SK-N-SH (cell line): ENCODE results near the gene PUSL1. TPM values are rescaled to one million over a fixed set of nuclear protein-coding genes. Genes with fewer than 3 reads are reported as not detected.

Source experiments
- CTCF ChIA-PET: fragments of 300-600, 350-600 bp; formaldehyde crosslinking; extraction: SDS; loops from one replicate; lab custom pipeline; 2021; lab: Yijun Ruan, JAX
- POLR2A ChIA-PET: fragments of 350-600 bp; sonication (Branson Sonifier 250); formaldehyde crosslinking; extraction: SDS; loops from one replicate; lab custom pipeline; 2020; ENCODE audit warnings: antibody characterized with exemption, inconsistent platforms; lab: Yijun Ruan, JAX
- DNase-seq: peaks from one replicate; pipeline ENCODE4 v3.0.0; 2012
- H2AFZ ChIP-seq: fragments of 200-600 bp; sonication (generic); 2 replicates; pipeline ENCODE4 v1.8.1; 2016; ENCODE audit warnings: antibody characterized with exemption, mild to moderate bottlenecking, low read depth
- H3F3A ChIP-seq: fragments of 200-600 bp; sonication (generic); replicated peaks from 2 replicates; pipeline ENCODE3; 2016; ENCODE audit warnings: antibody characterized with exemption, mild to moderate bottlenecking; ENCODE audit not compliant: insufficient read depth
- H3K27ac ChIP-seq, 2 experiments: fragments of 200-500 bp in 1 of 2; fragments of 200-600 bp in 1 of 2; sonication (Bioruptor generic) in 1 of 2; sonication (generic), shearing (Covaris generic) in 1 of 2; 2 replicates each; pipeline versions ENCODE4 v1.5.1 to v1.6.1; 2014 to 2016; ENCODE audit warnings: low read depth in 2 of 2, inconsistent platforms in 1 of 2, low read length in 1 of 2, mild to moderate bottlenecking in 1 of 2, mixed read lengths in 1 of 2
- H3K27me3 ChIP-seq: fragments of 200-600 bp; sonication (generic), shearing (Covaris generic); 2 replicates; pipeline ENCODE4 v1.6.1; 2016; ENCODE audit warnings: mixed run types; ENCODE audit not compliant: insufficient read depth
- H3K36me3 ChIP-seq, 2 experiments: fragments of 200-500 bp in 1 of 2; fragments of 200-600 bp in 1 of 2; sonication (Bioruptor generic) in 1 of 2; sonication (generic) in 1 of 2; replicated peaks in 1 of 2; 2 replicates each; pipeline versions ENCODE3 to v1.5.1; 2014 to 2016; ENCODE audit warnings: low read length in 1 of 2, mild to moderate bottlenecking in 1 of 2; ENCODE audit not compliant: insufficient read depth in 2 of 2, control insufficient read depth in 1 of 2
- H3K4me1 ChIP-seq, 2 experiments: fragments of 200-500 bp in 1 of 2; fragments of 200-600 bp in 1 of 2; sonication (Bioruptor generic) in 1 of 2; sonication (generic), shearing (Covaris generic) in 1 of 2; 2 replicates each; pipeline versions ENCODE4 v1.5.1 to v1.6.1; 2014 to 2016; ENCODE audit warnings: low read depth in 1 of 2, low read length in 1 of 2, mixed run types in 1 of 2; ENCODE audit not compliant: insufficient read depth in 2 of 2, control insufficient read depth in 1 of 2
- H3K4me2 ChIP-seq: fragments of 200-600 bp; sonication (generic), shearing (Covaris generic); 2 replicates; pipeline ENCODE4 v1.6.1; 2017; ENCODE audit warnings: mixed run types
- H3K4me3 ChIP-seq, 2 experiments: fragments of 200-500 bp in 1 of 2; fragments of 200-600 bp in 1 of 2; sonication (Bioruptor generic) in 1 of 2; sonication (generic), shearing (Covaris generic) in 1 of 2; 2 replicates each; pipeline versions ENCODE4 v1.5.1 to v1.8.1; 2014 to 2016; ENCODE audit warnings: low read depth in 2 of 2, inconsistent platforms in 1 of 2, low read length in 1 of 2, mild to moderate bottlenecking in 1 of 2, mixed read lengths in 1 of 2, moderate library complexity in 1 of 2
- H3K79me2 ChIP-seq: fragments of 200-600 bp; sonication (generic); 2 replicates; pipeline ENCODE4 v1.8.1; 2017; ENCODE audit warnings: mild to moderate bottlenecking; ENCODE audit not compliant: insufficient read depth
- H3K9ac ChIP-seq: fragments of 200-600 bp; sonication (generic); 2 replicates; pipeline ENCODE4 v1.6.1; 2017; ENCODE audit warnings: mixed run types
- H3K9me2 ChIP-seq: fragments of 200-600 bp; sonication (generic); 2 replicates; pipeline ENCODE4 v1.6.1; 2017; ENCODE audit warnings: mixed run types
- H3K9me3 ChIP-seq: fragments of 200-600 bp; sonication (generic); 2 replicates; pipeline ENCODE4 v1.6.1; 2017; ENCODE audit warnings: mixed run types, mild to moderate bottlenecking, moderate library complexity
- H4K20me1 ChIP-seq: fragments of 200-600 bp; sonication (generic); 2 replicates; pipeline ENCODE4 v1.6.1; 2017; ENCODE audit warnings: mild to moderate bottlenecking, mixed run types; ENCODE audit not compliant: insufficient read depth
- ELF1 ChIP-seq: IDR thresholded peaks from 2 replicates; pipeline ENCODE4 v1.4.0; 2012
- EP300 ChIP-seq, 2 experiments: IDR thresholded peaks; 2 replicates each; pipeline versions ENCODE4 v1.4.0 to v1.6.1; 2012; ENCODE audit warnings: borderline replicate concordance in 1 of 2, low read depth in 1 of 2, low read length in 1 of 2
- FOXM1 ChIP-seq: IDR thresholded peaks from 2 replicates; pipeline ENCODE4 v1.4.0; 2012; ENCODE audit warnings: low read depth, mild to moderate bottlenecking
- GABPA ChIP-seq: IDR thresholded peaks from 2 replicates; pipeline ENCODE4 v1.4.0; 2012; ENCODE audit warnings: low read depth, mild to moderate bottlenecking
- GATA2 ChIP-seq: sonication (generic); formaldehyde crosslinking; IDR thresholded peaks from 2 replicates; pipeline ENCODE4 v1.5.0; 2020; ENCODE audit warnings: mild to moderate bottlenecking, missing genetic modification reagents
- MAX ChIP-seq: IDR thresholded peaks from 2 replicates; pipeline ENCODE4 v1.4.0; 2012; ENCODE audit warnings: low read depth
- MXI1 ChIP-seq: IDR thresholded peaks from 2 replicates; pipeline ENCODE4 v1.6.1; 2012; ENCODE audit warnings: mild to moderate bottlenecking, low read depth, low read length, improper control_type of control experiment
- RAD21 ChIP-seq: IDR thresholded peaks from 2 replicates; pipeline ENCODE4 v1.6.1; 2012; ENCODE audit warnings: mild to moderate bottlenecking, low read length
- RFX5 ChIP-seq: IDR thresholded peaks from 2 replicates; pipeline ENCODE4 v1.6.1; 2012; ENCODE audit warnings: mild to moderate bottlenecking, improper control_type of control experiment, low read length
- RXRA ChIP-seq: IDR thresholded peaks from 2 replicates; pipeline ENCODE4 v1.4.0; 2012; ENCODE audit warnings: low read depth, mild to moderate bottlenecking, borderline replicate concordance
- SMC3 ChIP-seq: IDR thresholded peaks from 2 replicates; pipeline ENCODE4 v1.6.1; 2012; ENCODE audit warnings: low read depth, low read length, improper control_type of control experiment
- TAF1 ChIP-seq: IDR thresholded peaks from 2 replicates; pipeline ENCODE4 v1.6.1; 2012; ENCODE audit warnings: low read depth, mild to moderate bottlenecking, low read length, moderate library complexity, borderline replicate concordance
- WGBS: methylation state at CpG from one replicate; pipeline ENCODE4 v1.1.6; 2017; ENCODE audit warnings: low lambda C conversion rate; 5-methylcytosine and 5-hydroxymethylcytosine counted together
- polyA plus RNA-seq, 3 experiments: library from polyadenylated mRNA; depleted of rRNA; stranded (reverse); fragments of >200 nt; gene quantifications; 2 replicates each; pipeline ENCODE4 v1.2.3, GENCODE V29; 2012
- TF ChIP-seq, protein P1 (sequence below): IDR thresholded peaks from 2 replicates; pipeline ENCODE4 v1.4.0; 2012; ENCODE audit warnings: low read depth, borderline replicate concordance
- TF ChIP-seq, protein P2 (sequence below): fragments of 200-600 bp; sonication (generic); IDR thresholded peaks from 2 replicates; pipeline ENCODE4 v1.6.1; 2017; ENCODE audit warnings: antibody characterized with exemption, mild to moderate bottlenecking, moderate library complexity

PUSL1 gene
- polyA plus RNA-seq, 1 of the 3 experiments (the other 2 are of a cell fraction) = 19.0 TPM

GRCh38 chr1:1290238-1290731 lies 18.1 kb upstream of the PUSL1 start:
- Histone ChIP-seq H3K36me3 (peaks cover 0 to 12% of the 10 kb centered on the region in 2 experiments), H3K4me1 (peaks cover 0 to 6% of the 10 kb centered on the region in 2 experiments; a peak in 1 of 4 replicates), H3F3A (no peaks in the 10 kb centered on the region), H3K9ac (no peak overlapping the region), H2AFZ (no peak overlapping the region), H3K9me3 (no peaks in the 10 kb centered on the region), H3K4me2 (no peak overlapping the region), H4K20me1 (no peaks in the 10 kb centered on the region), H3K9me2 (no peaks in the 10 kb centered on the region), H3K27ac (no peak overlapping the region), H3K79me2 (no peaks in the 10 kb centered on the region), H3K27me3 (no peaks in the 10 kb centered on the region), H3K4me3 (no peak overlapping the region)
- WGBS = 92% methylated on average over 6 of the region's 15 CpGs
- POLR2A ChIA-PET = interaction anchor here (1.0 kb wide), 2 partner anchors 8 to 168 kb away, joined by 3 to 4 read pairs; no protein-coding TSS in a partner anchor
- CTCF ChIA-PET = interaction anchor here (0.6 to 7.3 kb wide), 19 partner anchors 8 to 309 kb away, joined by 3 to 131 read pairs (median 3); partner anchors contain the start of gene UBE2J2
- peak; percentile 89 for DNase-seq
- TF ChIP-seq GATA2 (CRISPR knock-in tag) (no peak), GABPA (no peak), MAX (no peak), FOXM1 (no peak), RAD21 (peak; percentile 43), TAF1 (no peak), ELF1 (no peak), RFX5 (no peak), RXRA (no peak), SMC3 (peak; percentile 46; the same call in 1 of the 2 replicates), EP300 (IDR thresholded peaks at IDR 0.05; ENCODE audit: borderline replicate concordance in 1 of 2, low read depth in 1 of 2, low read length in 1 of 2) (no peak), MXI1 (no peak)
- TF ChIP-seq, protein P1, sequence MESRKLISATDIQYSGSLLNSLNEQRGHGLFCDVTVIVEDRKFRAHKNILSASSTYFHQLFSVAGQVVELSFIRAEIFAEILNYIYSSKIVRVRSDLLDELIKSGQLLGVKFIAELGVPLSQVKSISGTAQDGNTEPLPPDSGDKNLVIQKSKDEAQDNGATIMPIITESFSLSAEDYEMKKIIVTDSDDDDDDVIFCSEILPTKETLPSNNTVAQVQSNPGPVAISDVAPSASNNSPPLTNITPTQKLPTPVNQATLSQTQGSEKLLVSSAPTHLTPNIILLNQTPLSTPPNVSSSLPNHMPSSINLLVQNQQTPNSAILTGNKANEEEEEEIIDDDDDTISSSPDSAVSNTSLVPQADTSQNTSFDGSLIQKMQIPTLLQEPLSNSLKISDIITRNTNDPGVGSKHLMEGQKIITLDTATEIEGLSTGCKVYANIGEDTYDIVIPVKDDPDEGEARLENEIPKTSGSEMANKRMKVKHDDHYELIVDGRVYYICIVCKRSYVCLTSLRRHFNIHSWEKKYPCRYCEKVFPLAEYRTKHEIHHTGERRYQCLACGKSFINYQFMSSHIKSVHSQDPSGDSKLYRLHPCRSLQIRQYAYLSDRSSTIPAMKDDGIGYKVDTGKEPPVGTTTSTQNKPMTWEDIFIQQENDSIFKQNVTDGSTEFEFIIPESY = no peak
- TF ChIP-seq, protein P2, sequence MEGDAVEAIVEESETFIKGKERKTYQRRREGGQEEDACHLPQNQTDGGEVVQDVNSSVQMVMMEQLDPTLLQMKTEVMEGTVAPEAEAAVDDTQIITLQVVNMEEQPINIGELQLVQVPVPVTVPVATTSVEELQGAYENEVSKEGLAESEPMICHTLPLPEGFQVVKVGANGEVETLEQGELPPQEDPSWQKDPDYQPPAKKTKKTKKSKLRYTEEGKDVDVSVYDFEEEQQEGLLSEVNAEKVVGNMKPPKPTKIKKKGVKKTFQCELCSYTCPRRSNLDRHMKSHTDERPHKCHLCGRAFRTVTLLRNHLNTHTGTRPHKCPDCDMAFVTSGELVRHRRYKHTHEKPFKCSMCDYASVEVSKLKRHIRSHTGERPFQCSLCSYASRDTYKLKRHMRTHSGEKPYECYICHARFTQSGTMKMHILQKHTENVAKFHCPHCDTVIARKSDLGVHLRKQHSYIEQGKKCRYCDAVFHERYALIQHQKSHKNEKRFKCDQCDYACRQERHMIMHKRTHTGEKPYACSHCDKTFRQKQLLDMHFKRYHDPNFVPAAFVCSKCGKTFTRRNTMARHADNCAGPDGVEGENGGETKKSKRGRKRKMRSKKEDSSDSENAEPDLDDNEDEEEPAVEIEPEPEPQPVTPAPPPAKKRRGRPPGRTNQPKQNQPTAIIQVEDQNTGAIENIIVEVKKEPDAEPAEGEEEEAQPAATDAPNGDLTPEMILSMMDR = peak; percentile 41
- TF ChIP-seq, all 33 proteins: peak for 3
